ENCODE data around the gene GP1BA.

The GP1BA gene

DNA sequence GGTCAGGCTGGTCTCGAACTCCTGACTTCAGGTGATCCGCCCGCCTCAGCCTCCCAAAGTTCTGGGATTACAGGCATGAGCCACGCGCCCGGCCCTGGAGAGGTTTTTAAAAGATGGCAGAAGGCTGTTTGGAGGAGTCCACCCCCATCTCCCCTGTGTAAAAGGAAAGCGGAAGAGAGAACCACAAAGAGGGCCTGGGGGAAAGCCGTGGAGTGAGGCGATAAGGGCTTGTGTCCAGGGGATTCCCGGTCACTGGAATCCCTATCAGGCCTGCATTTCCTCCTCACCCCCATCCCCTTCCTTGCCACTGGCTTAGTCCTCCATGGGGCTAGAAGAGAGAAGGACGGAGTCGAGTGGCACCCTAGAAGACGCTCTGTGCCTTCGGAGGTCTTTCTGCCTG, at the start of gene GP1BA:
TSS of gene GP1BA (plus strand) at position 315 of the 400 bp plus-strand sequence. CDS start 328 bp downstream, outside the sequence.
- no peak for DNase-seq (ENCODE audit: low read depth in 2 of 2)

DNA sequence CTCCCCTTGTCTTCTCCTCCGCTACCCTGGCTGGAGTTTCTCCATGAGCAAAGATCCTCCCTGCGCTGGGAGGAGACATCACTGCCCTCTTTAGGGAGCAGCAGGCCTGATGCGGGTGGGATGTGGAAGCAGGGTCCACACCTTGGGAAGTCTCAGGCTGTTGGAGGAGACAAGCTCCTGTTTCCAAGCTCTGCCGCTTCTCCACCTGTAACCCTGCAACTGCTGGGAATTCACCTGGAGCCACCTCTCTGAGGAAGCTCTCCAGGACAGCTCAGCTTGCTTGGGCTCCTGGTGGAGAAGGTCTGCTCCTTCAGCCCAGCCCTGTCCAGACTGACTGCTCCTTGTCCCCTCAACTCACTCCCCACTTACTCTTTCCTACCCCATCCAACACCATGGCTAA, 47.6 kb upstream of the GP1BA start:
- DNase-seq (ENCODE audit: low read depth in 2 of 2), result no peak

- no peak for DNase-seq (ENCODE audit: low read depth in 2 of 2)
Observed at GRCh38 chr17:4886830-4887229, 45.2 kb upstream of the GP1BA start.

- DNase-seq (ENCODE audit: low read depth in 2 of 2), result no peak
Observed at GRCh38 chr17:4887581-4887980, 44.5 kb upstream of the GP1BA start.

- DNase-seq (ENCODE audit: low read depth in 2 of 2), result no peak
Observed at GRCh38 chr17:4891411-4892410, 40.4 kb upstream of the GP1BA start.

DNA sequence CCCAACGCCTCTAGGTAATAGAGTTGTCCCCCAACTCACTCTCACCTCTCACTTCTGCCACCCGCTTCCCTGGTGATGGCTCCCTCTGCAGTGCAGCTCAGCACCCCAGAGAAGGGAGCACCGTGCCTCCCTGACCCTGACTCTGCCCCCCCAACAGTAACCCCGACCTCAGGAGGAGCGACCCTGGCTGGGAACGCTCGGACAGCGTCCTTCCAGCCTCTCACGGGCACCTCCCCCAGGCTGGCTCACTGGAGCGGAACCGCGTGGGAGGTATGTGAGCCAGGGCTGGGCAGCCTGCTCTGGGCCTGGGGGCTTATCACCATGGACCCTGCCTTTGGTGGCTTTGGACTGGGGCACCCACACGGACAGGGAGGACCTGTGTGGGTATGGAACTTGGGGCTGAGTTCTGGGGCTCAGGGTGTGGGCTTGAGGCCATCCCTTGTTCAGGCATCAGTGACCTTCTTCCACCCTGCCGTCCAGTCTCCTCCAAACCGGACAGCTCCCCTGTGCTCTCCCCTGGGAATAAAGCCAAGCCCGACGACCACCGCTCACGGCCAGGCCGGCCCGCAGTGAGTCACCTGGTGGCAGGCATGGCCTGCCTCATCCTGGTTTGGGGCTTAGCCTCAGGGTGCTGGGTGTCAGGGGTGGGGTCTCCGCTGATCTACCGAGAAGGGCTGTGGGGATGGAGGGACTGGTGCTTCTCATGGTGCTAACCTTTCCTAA, 39.4 kb upstream of the GP1BA start:
- DNase-seq (ENCODE audit: low read depth in 2 of 2), result no peak

DNA sequence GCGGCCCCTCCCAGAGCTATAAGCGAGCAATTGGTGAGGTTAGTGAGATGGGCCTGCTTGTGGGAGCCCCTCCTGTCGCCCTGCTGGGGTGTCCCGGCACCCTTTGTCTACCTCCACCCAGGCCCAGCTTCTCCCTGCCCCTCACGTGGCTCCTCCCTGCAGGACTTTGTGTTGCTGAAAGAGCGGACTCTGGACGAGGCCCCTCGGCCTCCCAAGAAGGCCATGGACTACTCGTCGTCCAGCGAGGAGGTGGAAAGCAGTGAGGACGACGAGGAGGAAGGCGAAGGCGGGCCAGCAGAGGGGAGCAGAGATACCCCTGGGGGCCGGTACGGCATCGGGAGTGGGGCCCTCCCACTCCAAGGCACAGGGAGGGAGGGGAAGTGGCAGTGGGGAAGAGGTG, 38.8 kb upstream of the GP1BA start:
- no peak for DNase-seq (ENCODE audit: low read depth in 2 of 2)

GRCh38 chr17:4893721-4894560, 38.1 kb upstream of the GP1BA start:
- DNase-seq (ENCODE audit: low read depth in 2 of 2), result no peak

- no peak for DNase-seq (ENCODE audit: low read depth in 2 of 2)
Observed at GRCh38 chr17:4895121-4895520, 37.0 kb upstream of the GP1BA start.

GRCh38 chr17:4895657-4896331, 36.3 kb upstream of the GP1BA start:
- no peak for DNase-seq (ENCODE audit: low read depth in 2 of 2)

- DNase-seq (ENCODE audit: low read depth in 2 of 2), result no peak
Observed at GRCh38 chr17:4896332-4897197, 35.5 kb upstream of the GP1BA start.

DNA sequence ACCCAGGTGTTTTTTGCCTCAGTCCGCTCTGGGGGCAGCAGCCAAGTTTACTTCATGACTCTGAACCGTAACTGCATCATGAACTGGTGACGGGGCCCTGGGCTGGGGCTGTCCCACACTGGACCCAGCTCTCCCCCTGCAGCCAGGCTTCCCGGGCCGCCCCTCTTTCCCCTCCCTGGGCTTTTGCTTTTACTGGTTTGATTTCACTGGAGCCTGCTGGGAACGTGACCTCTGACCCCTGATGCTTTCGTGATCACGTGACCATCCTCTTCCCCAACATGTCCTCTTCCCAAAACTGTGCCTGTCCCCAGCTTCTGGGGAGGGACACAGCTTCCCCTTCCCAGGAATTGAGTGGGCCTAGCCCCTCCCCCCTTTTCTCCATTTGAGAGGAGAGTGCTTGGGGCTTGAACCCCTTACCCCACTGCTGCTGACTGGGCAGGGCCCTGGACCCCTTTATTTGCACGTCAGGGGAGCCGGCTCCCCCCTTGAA, 34.8 kb upstream of the GP1BA start:
- no peak for DNase-seq (ENCODE audit: low read depth in 2 of 2)

DNA sequence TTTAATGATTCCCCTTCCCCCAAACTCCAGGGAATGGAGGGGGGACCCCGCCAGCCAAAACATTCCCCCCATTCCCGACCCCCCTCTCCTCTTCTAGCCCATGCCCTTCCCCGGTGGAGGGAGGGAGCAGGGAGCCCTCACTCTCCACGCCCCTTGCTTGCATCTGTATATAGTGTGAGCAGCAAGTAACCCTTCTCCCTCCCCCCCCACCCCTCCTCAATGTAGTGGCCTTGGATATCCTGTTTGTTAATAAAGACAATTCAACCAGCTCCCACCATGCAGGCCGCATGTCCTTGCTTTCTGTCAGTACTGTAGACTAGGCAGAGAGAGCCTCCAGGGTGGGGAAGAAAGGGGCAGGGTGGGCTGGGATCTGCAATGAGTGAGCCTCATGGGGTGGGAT, 34.3 kb upstream of the GP1BA start:
- no peak for DNase-seq (ENCODE audit: low read depth in 2 of 2)

GRCh38 chr17:4898351-4898750, 33.7 kb upstream of the GP1BA start:
- DNase-seq (ENCODE audit: low read depth in 2 of 2), result no peak

DNA sequence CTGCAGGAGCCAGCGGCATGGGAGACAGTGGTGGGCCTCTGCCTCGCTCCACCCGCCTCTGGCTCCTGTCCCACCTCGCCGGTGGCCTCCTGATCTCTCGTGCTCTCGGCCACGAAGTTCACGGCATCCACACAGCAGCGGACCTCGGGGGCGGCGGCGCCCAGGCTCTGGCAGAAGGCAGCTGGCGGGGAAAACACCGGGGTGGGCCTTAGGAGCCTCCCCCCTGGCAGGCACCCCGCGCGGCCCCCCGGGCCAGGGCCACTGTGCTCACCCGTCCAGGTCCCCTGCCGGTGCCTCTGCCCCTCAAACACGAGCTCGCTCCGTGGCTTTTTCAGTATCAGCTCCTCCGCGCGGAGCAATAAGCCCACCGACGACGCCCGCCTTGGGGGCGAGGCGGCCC, 33.1 kb upstream of the GP1BA start:
- DNase-seq (ENCODE audit: low read depth in 2 of 2), result no peak

DNA sequence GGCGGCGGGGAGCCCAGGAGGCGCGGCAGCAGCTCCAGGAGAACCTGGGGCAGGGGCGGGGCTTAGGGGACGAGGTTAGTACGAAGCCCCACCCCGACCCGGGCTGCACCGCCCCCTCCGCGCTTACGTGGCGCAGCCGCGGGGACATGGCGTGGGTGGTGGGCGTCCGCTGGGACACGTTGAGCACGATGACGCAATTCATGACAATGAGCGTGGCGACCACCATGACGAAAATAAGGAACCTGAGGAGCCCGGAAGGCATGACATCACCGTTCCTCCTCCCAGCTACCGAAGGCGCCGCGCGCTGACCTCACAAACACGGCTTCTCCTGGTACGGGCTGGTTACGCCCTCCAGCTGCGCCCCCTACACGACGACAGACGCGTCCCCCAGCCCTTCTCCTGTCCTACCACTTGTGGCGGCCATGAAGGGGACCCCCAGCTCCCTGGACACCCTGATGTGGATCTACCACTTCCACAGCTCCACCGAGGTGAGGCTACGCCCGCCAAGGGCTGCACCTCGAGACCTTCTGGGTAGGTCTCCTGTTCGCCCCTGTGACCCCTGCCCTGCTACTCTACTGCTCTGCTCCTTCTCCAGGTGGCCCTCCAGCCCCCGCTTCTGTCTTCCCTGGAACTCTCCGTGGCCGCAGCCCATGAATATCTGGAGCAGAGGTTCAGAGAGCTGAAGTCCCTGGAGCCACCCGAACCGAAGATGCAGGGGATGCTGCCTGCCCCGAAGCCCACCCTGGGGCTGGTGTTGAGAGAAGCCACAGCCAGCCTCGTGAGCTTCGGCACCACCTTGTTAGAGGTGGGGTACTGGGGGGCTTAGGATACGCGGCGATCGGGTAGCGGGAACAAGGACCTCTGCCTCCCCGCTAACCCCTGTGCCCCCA, 32.5 kb upstream of the GP1BA start, which contains the start of gene C17orf107:
TSS of gene C17orf107 (plus strand) at position 196 of the 890 bp plus-strand sequence. CDS start at position 423, 227 bp downstream.
- peak; percentile 93 to 96 for DNase-seq (ENCODE audit: low read depth in 2 of 2)

GRCh38 chr17:4900231-4901107, 31.6 kb upstream of the GP1BA start:
- DNase-seq (ENCODE audit: low read depth in 2 of 2), result no peak

GRCh38 chr17:4901108-4901647, 30.9 kb upstream of the GP1BA start:
- no peak for DNase-seq (ENCODE audit: low read depth in 2 of 2)

All from stimulated activated CD4-positive, alpha-beta T cell treated with anti-CD3 and anti-CD28 coated beads, Interleukin-4, amount 100 ng/mL, for 48 hours (primary cell).